ENCODE data around the gene TUBE1. TPM values are rescaled to one million over a fixed set of nuclear protein-coding genes. Genes with fewer than 3 reads are reported as not detected.

TUBE1 gene
- total and polyA plus RNA-seq, 10 of the 15 experiments (the other 5 are each of a cell fraction or from before 2014, with no cell fraction given): 6.3 to 25.2 (median 13.6) TPM

- WGBS (ENCODE audit: insufficient coverage, insufficient replicate concordance, low lambda C conversion rate, missing lambda C conversion rate): 80% methylated on average over 4 of the region's 4 CpGs
- H3K4me3 ChIP-seq: no peak overlapping the region
- in situ Hi-C loops (cut with MboI) (no loop called here), intact Hi-C loops (cut with micrococcal nuclease; ENCODE audit: unreplicated experiment) (no loop called here)
- no peaks in the 10 kb centered on the region for H4K20me1 ChIP-seq (ENCODE audit: control insufficient read depth, insufficient read depth)
- TF ChIP-seq CBFB (IDR thresholded peaks at IDR 0.05; ENCODE audit: low read depth) (no peak), SIN3A (IDR thresholded peaks at IDR 0.05; ENCODE audit: low read depth, low read length) (no peak), FOXM1 (IDR thresholded peaks at IDR 0.05; ENCODE audit: low read depth, low read length) (no peak), SUPT20H (IDR thresholded peaks at IDR 0.05; ENCODE audit: borderline replicate concordance, control insufficient read depth, low read depth, low read length) (no peak), PAX8 (IDR thresholded peaks at IDR 0.05) (no peak), RFX5 (IDR thresholded peaks at IDR 0.05; ENCODE audit: low read depth, low read length) (no peak), CBX5 (IDR thresholded peaks at IDR 0.05; ENCODE audit: low read depth) (no peak), CHD1 (IDR thresholded peaks at IDR 0.05; ENCODE audit: low read depth, low read length) (no peak), MTA2 (IDR thresholded peaks at IDR 0.05; ENCODE audit: low read depth) (no peak), ZNF217 (IDR thresholded peaks at IDR 0.05) (no peak), E4F1 (IDR thresholded peaks at IDR 0.05; ENCODE audit: borderline replicate concordance, partially characterized antibody) (no peak)
- ChIA-PET SMC1A (ENCODE audit: uncharacterized antibody, unreplicated experiment) (no interaction called here), RAD21 (ENCODE audit: unreplicated experiment) (no interaction called here), POLR2A (no interaction called here), CTCF (interaction anchor here (0.7 kb wide), 1 partner anchor 17 kb away, joined by 3 read pairs; no protein-coding TSS in a partner anchor)
- H3K9me3 ChIP-seq (replicated peaks; ENCODE audit: control insufficient read depth, insufficient read depth, low read length): no peaks in the 10 kb centered on the region; the same call in 2 of the 3 replicates
- FAIRE-seq (no peak), DNase-seq (ENCODE audit: low read depth, low spot score) (no peak), ATAC-seq (no peak)
- H3K4me1 ChIP-seq (ENCODE audit: control insufficient read depth, insufficient read depth, low read length): peaks cover 8% of the 10 kb centered on the region; the same call in 1 of the 2 replicates
- H3K9ac ChIP-seq (ENCODE audit: control insufficient read depth, insufficient read depth, low read length): no peak overlapping the region
- no peaks in the 10 kb centered on the region for H3K79me2 ChIP-seq (ENCODE audit: control insufficient read depth, insufficient read depth, low read length)
- H3K27me3 ChIP-seq (replicated peaks in 1 of 2; ENCODE audit: control insufficient read depth in 2 of 2, insufficient read depth in 2 of 2, low read length in 1 of 2): no peaks in the 10 kb centered on the region
- BruUV-seq (replicated peaks): no TSS peak
- no peak overlapping the region for H3K27ac ChIP-seq (ENCODE audit: control insufficient read depth, insufficient read depth)
- no peak overlapping the region for H2AFZ ChIP-seq (ENCODE audit: control insufficient read depth, low read depth, low read length)
- no peak overlapping the region for H3K4me2 ChIP-seq (ENCODE audit: control insufficient read depth, insufficient read depth)
- H3K36me3 ChIP-seq (ENCODE audit: control insufficient read depth in 2 of 2, insufficient read depth in 2 of 2, low read length in 1 of 2): no peaks in the 10 kb centered on the region
Observed at GRCh38 chr6:112024464-112024863, 62.8 kb downstream of the TUBE1 start.

Measured in GM12878 (cell line).